Measurements from ENCODE around the gene EFNA1.

- TF ChIP-seq CTCF (IDR thresholded peaks at IDR 0.05; ENCODE audit: low read depth, low read length) (no peak), MYC (IDR thresholded peaks at IDR 0.05; ENCODE audit: low read depth, low read length) (no peak), POLR2A (IDR thresholded peaks at IDR 0.05; ENCODE audit: extremely low read depth, insufficient read length) (no peak), MAX (IDR thresholded peaks at IDR 0.05; ENCODE audit: low read depth, low read length) (no peak)
Measured at GRCh38 chr1:155099331-155099730, 28.3 kb upstream of the EFNA1 start.
